GM12873 (cell line): ENCODE data around the gene TRIM75.

Experiments
- CTCF ChIP-seq: IDR thresholded peaks from 2 replicates; pipeline ENCODE4 v1.5.1; 2012; ENCODE audit warnings: low read depth, mild to moderate bottlenecking, moderate library complexity, low read length, control low read depth; ENCODE audit not compliant: insufficient read depth; ENCODE audit errors: missing control alignments

TRIM75 gene

GRCh38 chr4:165011403-165011802 lies 42.3 kb upstream of the TRIM75 start:
- TF ChIP-seq CTCF: no peak

- TF ChIP-seq CTCF: no peak
Observed at GRCh38 chr4:165013691-165014090, 40.0 kb upstream of the TRIM75 start.

GRCh38 chr4:165016971-165017370 lies 36.7 kb upstream of the TRIM75 start:
- TF ChIP-seq CTCF: peak; percentile 39

GRCh38 chr4:165027762-165028402 lies 25.8 kb upstream of the TRIM75 start:
- TF ChIP-seq CTCF: no peak

GRCh38 chr4:165031436-165032211 lies 22.0 kb upstream of the TRIM75 start, which contains the start of gene TRIM60:
Gene TRIM60, plus strand, starts transcription at chr4:165031999. Its CDS starts 8,074 bp downstream, at chr4:165040073.
- no peak for TF ChIP-seq CTCF

GRCh38 chr4:165048170-165048569 lies 5.5 kb upstream of the TRIM75 start:
- TF ChIP-seq CTCF: no peak

GRCh38 chr4:165052627-165053026 lies 1.0 kb upstream of the TRIM75 start:
- TF ChIP-seq CTCF: no peak
